Mesenchymal stem cell (in vitro differentiated cells and primary cell): ENCODE data around the gene POLR2M.

Source experiments
- DNase-seq: peaks from one replicate; pipeline ENCODE4 v3.0.0-alpha.2; 2013
- H2AFZ ChIP-seq: one replicate; pipeline ENCODE4 v1.6.1; 2013; ENCODE audit warnings: low read depth, mild to moderate bottlenecking, control low read depth, inconsistent platforms, low read length, moderate library complexity
- H2AK5ac ChIP-seq: 2 replicates; pipeline ENCODE4 v1.6.1; 2013; ENCODE audit warnings: low read length, moderate library complexity, mild to moderate bottlenecking, inconsistent platforms; ENCODE audit not compliant: severe bottlenecking
- H2BK120ac ChIP-seq: one replicate; pipeline ENCODE4 v1.6.1; 2013; ENCODE audit warnings: low read depth, mild to moderate bottlenecking, inconsistent platforms, low read length, moderate library complexity
- H2BK12ac ChIP-seq, 2 experiments: one replicate each; pipeline ENCODE4 v1.6.1; 2013; ENCODE audit warnings: inconsistent platforms in 2 of 2, low read length in 2 of 2, mild to moderate bottlenecking in 2 of 2, moderate library complexity in 2 of 2, control low read depth in 1 of 2
- H2BK15ac ChIP-seq: one replicate; pipeline ENCODE4 v1.6.1; 2013; ENCODE audit warnings: mild to moderate bottlenecking, low read depth, inconsistent platforms; ENCODE audit not compliant: poor library complexity, severe bottlenecking
- H2BK5ac ChIP-seq: 2 replicates; pipeline ENCODE4 v1.6.1; 2013; ENCODE audit warnings: low read depth, mild to moderate bottlenecking, low read length, control low read depth, inconsistent platforms; ENCODE audit not compliant: poor library complexity, severe bottlenecking
- H3K14ac ChIP-seq, 2 experiments: one replicate each; pipeline ENCODE4 v1.6.1; 2013; ENCODE audit warnings: inconsistent platforms in 2 of 2, low read length in 2 of 2, control low read depth in 1 of 2, mild to moderate bottlenecking in 1 of 2, moderate library complexity in 1 of 2
- H3K18ac ChIP-seq, 2 experiments: one replicate each; pipeline ENCODE4 v1.6.1; 2013; ENCODE audit warnings: inconsistent platforms in 2 of 2, low read length in 2 of 2, control low read depth in 1 of 2, low read depth in 1 of 2, mild to moderate bottlenecking in 1 of 2
- H3K23ac ChIP-seq, 2 experiments: one replicate each; pipeline ENCODE4 v1.6.1; 2013; ENCODE audit warnings: inconsistent platforms in 2 of 2, low read length in 2 of 2, mild to moderate bottlenecking in 2 of 2, moderate library complexity in 2 of 2, control low read depth in 1 of 2
- H3K27ac ChIP-seq: 2 replicates; pipeline ENCODE4 v1.5.1; 2013; ENCODE audit warnings: mild to moderate bottlenecking, moderate library complexity, low read length, control low read depth, inconsistent platforms; ENCODE audit not compliant: poor library complexity, severe bottlenecking
- H3K27me3 ChIP-seq, 2 experiments: 2 replicates each; pipeline versions ENCODE4 v1.6.1 to v1.7.0; 2013; ENCODE audit warnings: low read length in 2 of 2, mild to moderate bottlenecking in 2 of 2, moderate library complexity in 2 of 2, control low read depth in 1 of 2, inconsistent platforms in 1 of 2; ENCODE audit not compliant: control insufficient read depth in 1 of 2, insufficient read depth in 1 of 2
- H3K36me3 ChIP-seq, 2 experiments: 2 replicates each; pipeline versions ENCODE4 v1.6.1 to v1.7.0; 2013; ENCODE audit warnings: low read length in 2 of 2, control low read depth in 1 of 2, inconsistent platforms in 1 of 2, low read depth in 1 of 2, mild to moderate bottlenecking in 1 of 2; ENCODE audit not compliant: insufficient read depth in 2 of 2, control insufficient read depth in 1 of 2
- H3K4ac ChIP-seq, 2 experiments: one replicate each; pipeline ENCODE4 v1.6.1; 2013; ENCODE audit warnings: inconsistent platforms in 2 of 2, low read length in 2 of 2, mild to moderate bottlenecking in 2 of 2, moderate library complexity in 2 of 2, control low read depth in 1 of 2, low read depth in 1 of 2
- H3K4me1 ChIP-seq: 2 replicates; pipeline ENCODE4 v1.6.1; 2013; ENCODE audit warnings: low read depth, low read length, control low read depth; ENCODE audit not compliant: control insufficient read depth, insufficient read depth
- H3K4me2 ChIP-seq: 2 replicates; pipeline ENCODE4 v1.6.1; 2013; ENCODE audit warnings: low read length, mild to moderate bottlenecking, inconsistent platforms; ENCODE audit not compliant: poor library complexity, severe bottlenecking
- H3K4me3 ChIP-seq, 2 experiments: 2 replicates each; pipeline versions ENCODE4 v1.5.1 to v1.7.0; 2013; ENCODE audit warnings: low read length in 2 of 2, mild to moderate bottlenecking in 2 of 2, control low read depth in 1 of 2, low read depth in 1 of 2; ENCODE audit not compliant: insufficient read depth in 1 of 2
- H3K79me1 ChIP-seq: replicated peaks from 2 replicates; pipeline ENCODE4 v1.6.1; 2013; ENCODE audit warnings: mild to moderate bottlenecking, control low read depth, low read length, inconsistent platforms; ENCODE audit not compliant: poor library complexity, severe bottlenecking
- H3K9ac ChIP-seq: 2 replicates; pipeline ENCODE4 v1.7.0; 2013; ENCODE audit warnings: mild to moderate bottlenecking, low read length, moderate library complexity
- H3K9me3 ChIP-seq: 2 replicates; pipeline ENCODE4 v1.7.0; 2013; ENCODE audit warnings: mild to moderate bottlenecking, low read length; ENCODE audit not compliant: control insufficient read depth
- H4K8ac ChIP-seq: one replicate; pipeline ENCODE4 v1.6.1; 2013; ENCODE audit warnings: inconsistent platforms, mild to moderate bottlenecking, low read length, moderate library complexity
- H4K91ac ChIP-seq: one replicate; pipeline ENCODE4 v1.6.1; 2013; ENCODE audit warnings: mild to moderate bottlenecking, low read length, inconsistent platforms
- WGBS: methylation state at CpG from one replicate; pipeline ENCODE4 v1.1.7; 2013; ENCODE audit warnings: mixed read lengths; 5-methylcytosine and 5-hydroxymethylcytosine counted together

The POLR2M gene

GRCh38 chr15:57730876-57731275 lies 24.4 kb downstream of the POLR2M start:
- H3K9ac ChIP-seq: no peak overlapping the region
- no peak overlapping the region for H2AFZ ChIP-seq
- no peak overlapping the region for H2AK5ac ChIP-seq
- H3K4ac ChIP-seq: no peak overlapping the region
- no peak overlapping the region for H3K27ac ChIP-seq
- no peaks in the 10 kb centered on the region for H3K27me3 ChIP-seq
- no peaks in the 10 kb centered on the region for H3K9me3 ChIP-seq
- H4K8ac ChIP-seq: no peak overlapping the region
- H3K14ac ChIP-seq: no peak overlapping the region
- no peak overlapping the region for H2BK120ac ChIP-seq
- peaks cover 3% of the 10 kb centered on the region for H3K4me1 ChIP-seq
- H3K4me3 ChIP-seq: no peak overlapping the region
- H3K36me3 ChIP-seq: no peaks in the 10 kb centered on the region
- no peak overlapping the region for H3K23ac ChIP-seq
- H3K4me2 ChIP-seq: no peak overlapping the region
- no peak overlapping the region for H2BK12ac ChIP-seq
- H3K18ac ChIP-seq: no peak overlapping the region
- no peak overlapping the region for H2BK15ac ChIP-seq
- H4K91ac ChIP-seq: no peak overlapping the region
- H3K79me1 ChIP-seq: no peaks in the 10 kb centered on the region
- no peak for DNase-seq
- no peak overlapping the region for H2BK5ac ChIP-seq
- 89% methylated on average over 4 of the region's 5 CpGs for WGBS

GRCh38 chr15:57731530-57732103 lies 25.1 kb downstream of the POLR2M start:
- no peak overlapping the region for H2AK5ac ChIP-seq
- H3K4me1 ChIP-seq: peaks cover 3% of the 10 kb centered on the region
- no peaks in the 10 kb centered on the region for H3K27me3 ChIP-seq
- H3K27ac ChIP-seq: no peak overlapping the region
- no peak overlapping the region for H4K8ac ChIP-seq
- H3K18ac ChIP-seq: no peak overlapping the region
- no peak overlapping the region for H4K91ac ChIP-seq
- no peak overlapping the region for H2AFZ ChIP-seq
- no peak overlapping the region for H3K23ac ChIP-seq
- no peak overlapping the region for H2BK120ac ChIP-seq
- WGBS: 50% methylated on average over 4 of the region's 6 CpGs
- no peak overlapping the region for H3K4ac ChIP-seq
- H2BK5ac ChIP-seq: no peak overlapping the region
- no peak overlapping the region for H3K9ac ChIP-seq
- H3K79me1 ChIP-seq: no peaks in the 10 kb centered on the region
- H3K4me3 ChIP-seq: no peak overlapping the region
- no peak overlapping the region for H2BK15ac ChIP-seq
- H2BK12ac ChIP-seq: no peak overlapping the region
- H3K14ac ChIP-seq: no peak overlapping the region
- peaks cover 1% of the 10 kb centered on the region for H3K9me3 ChIP-seq
- H3K36me3 ChIP-seq: no peaks in the 10 kb centered on the region
- no peak for DNase-seq
- no peak overlapping the region for H3K4me2 ChIP-seq

GRCh38 chr15:57732526-57733331 lies 26.2 kb downstream of the POLR2M start:
- no peak overlapping the region for H2BK12ac ChIP-seq
- no peak overlapping the region for H2BK120ac ChIP-seq
- H3K4me2 ChIP-seq: no peak overlapping the region
- no peaks in the 10 kb centered on the region for H3K36me3 ChIP-seq
- H3K27ac ChIP-seq: no peak overlapping the region
- no peak overlapping the region for H4K91ac ChIP-seq
- peaks cover 3% of the 10 kb centered on the region for H3K4me1 ChIP-seq
- 37% methylated on average over 7 of the region's 12 CpGs for WGBS
- no peak overlapping the region for H2BK15ac ChIP-seq
- H3K14ac ChIP-seq: no peak overlapping the region
- no peak overlapping the region for H3K4ac ChIP-seq
- H2AFZ ChIP-seq: no peak overlapping the region
- no peaks in the 10 kb centered on the region for H3K27me3 ChIP-seq
- H3K79me1 ChIP-seq: no peaks in the 10 kb centered on the region
- H3K23ac ChIP-seq: no peak overlapping the region
- H3K9ac ChIP-seq: no peak overlapping the region
- H3K4me3 ChIP-seq: no peak overlapping the region
- peaks cover 12% of the 10 kb centered on the region for H3K9me3 ChIP-seq
- no peak overlapping the region for H3K18ac ChIP-seq
- DNase-seq: peak; percentile 62
- no peak overlapping the region for H2AK5ac ChIP-seq
- H4K8ac ChIP-seq: no peak overlapping the region
- H2BK5ac ChIP-seq: no peak overlapping the region

DNA sequence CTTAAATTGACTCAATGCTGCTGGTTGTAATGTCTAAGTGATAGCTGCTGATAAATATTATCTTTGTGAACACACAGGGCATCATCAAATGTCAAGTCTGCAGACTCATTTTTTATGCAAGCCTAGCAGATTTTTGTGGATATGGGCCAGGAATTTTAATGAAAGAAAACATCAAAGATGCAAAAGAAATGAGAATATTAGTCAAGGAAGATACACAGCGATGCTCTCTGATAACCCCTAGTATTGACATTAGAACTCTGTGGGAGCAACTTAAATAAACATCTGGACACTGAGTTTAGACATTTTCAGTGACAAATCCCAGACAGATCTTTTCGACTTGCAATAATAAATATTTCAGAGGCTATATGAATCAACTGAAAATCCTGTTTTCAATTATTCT lies 28.3 kb downstream of the POLR2M start:
- no peak overlapping the region for H2BK15ac ChIP-seq
- H3K18ac ChIP-seq: no peak overlapping the region
- no peak overlapping the region for H4K91ac ChIP-seq
- no peak overlapping the region for H2AK5ac ChIP-seq
- no peak overlapping the region for H3K4me2 ChIP-seq
- no peak overlapping the region for H4K8ac ChIP-seq
- WGBS: 57% methylated on average over 1 of the region's 2 CpGs
- H3K23ac ChIP-seq: no peak overlapping the region
- H3K4me1 ChIP-seq: peaks cover 1% of the 10 kb centered on the region
- H2BK5ac ChIP-seq: no peak overlapping the region
- H3K36me3 ChIP-seq: no peaks in the 10 kb centered on the region
- DNase-seq: no peak
- H3K14ac ChIP-seq: no peak overlapping the region
- H2BK120ac ChIP-seq: no peak overlapping the region
- H2AFZ ChIP-seq: no peak overlapping the region
- H3K9me3 ChIP-seq: peaks cover 12% of the 10 kb centered on the region
- H3K4me3 ChIP-seq: no peak overlapping the region
- H3K9ac ChIP-seq: no peak overlapping the region
- H2BK12ac ChIP-seq: no peak overlapping the region
- H3K27ac ChIP-seq: no peak overlapping the region
- no peak overlapping the region for H3K4ac ChIP-seq
- H3K27me3 ChIP-seq: no peaks in the 10 kb centered on the region
- H3K79me1 ChIP-seq: no peaks in the 10 kb centered on the region
